Activated T-cell treated with anti-CD3 and anti-CD28 coated beads for 4 hours (primary cell): ENCODE results near the gene TUNAR.

Source experiments
- DNase-seq: peaks from one replicate; pipeline ENCODE4 v3.0.0-alpha.2; 2020

Gene TUNAR

GRCh38 chr14:95876761-95877538, at the start of gene TUNAR:
Gene TUNAR, plus strand, starts transcription at chr14:95876832.
- DNase-seq = no peak

- DNase-seq = no peak
Measured at GRCh38 chr14:95828649-95829265, 47.9 kb upstream of the TUNAR start.

DNA sequence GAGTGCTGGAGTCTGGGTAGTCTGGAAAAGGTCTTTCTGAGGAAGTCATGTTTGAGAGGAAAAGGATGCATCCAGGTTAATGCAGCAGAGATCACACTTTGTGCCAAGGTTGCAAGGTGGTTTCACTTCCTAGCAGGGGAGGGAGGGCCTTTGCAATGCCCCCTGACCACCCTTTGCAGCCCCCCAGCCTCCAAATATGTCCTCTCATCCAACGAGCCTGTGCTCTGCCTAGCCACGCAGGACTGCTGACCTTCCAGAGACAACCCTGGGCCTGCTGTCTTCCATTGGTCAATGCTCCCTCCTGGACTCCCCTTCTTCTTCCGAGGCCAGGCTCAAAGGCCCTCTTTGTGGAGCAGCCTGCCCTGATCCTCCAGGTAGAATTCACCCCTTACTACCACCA, 47.3 kb upstream of the TUNAR start:
- no peak for DNase-seq

- DNase-seq = no peak
Measured at GRCh38 chr14:95830386-95830785, 46.2 kb upstream of the TUNAR start.

DNA sequence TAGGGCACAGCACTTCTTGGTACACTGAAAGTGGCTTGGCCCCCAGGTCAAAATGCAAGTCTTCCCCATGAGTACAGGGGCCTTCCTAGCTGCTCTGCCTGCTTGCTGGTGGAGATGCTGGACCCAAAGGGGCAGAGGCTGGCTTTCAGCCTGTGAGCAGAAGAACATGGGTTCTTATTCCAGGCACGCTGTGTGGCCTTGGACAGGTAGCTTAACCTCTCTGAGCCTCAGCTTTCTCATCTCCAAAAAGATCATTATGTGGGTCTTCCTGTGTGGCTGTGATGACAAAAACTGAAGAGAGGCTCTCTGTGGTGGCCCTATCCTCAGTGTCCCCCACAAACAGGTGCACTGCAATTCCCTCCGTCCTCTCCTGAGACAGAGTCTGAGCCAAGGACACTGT, 45.6 kb upstream of the TUNAR start:
- DNase-seq = no peak

GRCh38 chr14:95831468-95831867, 45.2 kb upstream of the TUNAR start:
- DNase-seq = no peak

- no peak for DNase-seq
Measured at GRCh38 chr14:95832012-95832411, 44.6 kb upstream of the TUNAR start.

DNA sequence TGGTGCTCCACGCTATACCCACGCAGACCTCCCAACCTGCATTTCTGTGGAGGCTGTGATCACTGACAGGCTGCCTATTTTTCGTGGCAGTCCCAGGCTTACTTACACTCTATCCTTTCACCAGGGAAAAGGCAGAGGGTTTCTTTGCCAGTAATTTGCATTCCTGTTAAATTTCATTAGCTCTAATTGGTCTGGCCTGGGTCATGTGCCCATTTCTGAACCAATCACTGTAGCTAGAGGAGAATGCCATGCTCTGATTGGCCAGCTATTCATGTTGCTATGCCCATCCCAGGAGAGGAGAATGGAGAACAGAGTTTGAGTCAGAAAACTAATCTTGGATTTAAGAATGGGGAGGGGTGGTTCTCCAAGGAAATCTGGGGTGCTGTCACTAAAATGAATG, 43.2 kb upstream of the TUNAR start:
- DNase-seq = no peak

DNA sequence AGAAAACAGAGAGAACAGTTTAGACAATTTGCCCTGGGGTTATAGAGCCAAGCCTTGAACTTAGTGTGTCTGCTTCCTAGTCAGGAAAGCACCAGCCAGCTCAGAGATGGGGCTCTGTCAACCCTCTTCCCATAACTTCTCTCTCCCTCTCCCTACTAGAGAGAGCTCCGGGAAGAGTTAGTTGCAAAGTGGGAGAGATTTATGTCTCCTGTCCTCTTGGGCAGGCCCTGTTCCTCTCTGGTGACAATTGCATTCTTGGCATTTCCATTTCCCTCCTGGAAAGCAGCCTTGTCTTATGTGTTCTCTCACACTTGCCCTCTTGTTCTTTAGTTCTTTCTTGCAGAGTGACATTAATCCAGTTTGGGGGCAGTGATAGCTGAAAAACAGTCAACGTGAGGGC, 42.1 kb upstream of the TUNAR start:
- no peak for DNase-seq

- no peak for DNase-seq
Measured at GRCh38 chr14:95835121-95835730, 41.4 kb upstream of the TUNAR start.

DNA sequence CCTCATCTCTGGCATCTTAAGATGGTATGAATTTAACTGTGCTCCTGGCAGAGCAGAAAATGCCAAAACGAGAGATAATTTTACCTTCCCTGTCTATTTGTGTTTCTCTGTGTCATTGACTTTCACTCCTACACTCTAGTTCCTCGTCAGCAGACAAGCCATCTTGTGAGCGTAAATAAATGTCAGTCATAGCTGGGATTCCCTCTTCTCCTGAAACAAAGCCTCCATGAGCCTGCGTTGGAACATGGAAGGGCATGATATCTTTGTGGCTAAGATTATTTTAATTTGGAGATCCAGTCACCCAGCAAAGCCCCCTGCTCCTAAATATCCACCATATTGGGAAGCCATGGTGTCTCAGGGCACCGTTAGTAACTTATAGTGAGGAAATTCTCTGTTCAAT, 37.8 kb upstream of the TUNAR start:
- DNase-seq = no peak

DNA sequence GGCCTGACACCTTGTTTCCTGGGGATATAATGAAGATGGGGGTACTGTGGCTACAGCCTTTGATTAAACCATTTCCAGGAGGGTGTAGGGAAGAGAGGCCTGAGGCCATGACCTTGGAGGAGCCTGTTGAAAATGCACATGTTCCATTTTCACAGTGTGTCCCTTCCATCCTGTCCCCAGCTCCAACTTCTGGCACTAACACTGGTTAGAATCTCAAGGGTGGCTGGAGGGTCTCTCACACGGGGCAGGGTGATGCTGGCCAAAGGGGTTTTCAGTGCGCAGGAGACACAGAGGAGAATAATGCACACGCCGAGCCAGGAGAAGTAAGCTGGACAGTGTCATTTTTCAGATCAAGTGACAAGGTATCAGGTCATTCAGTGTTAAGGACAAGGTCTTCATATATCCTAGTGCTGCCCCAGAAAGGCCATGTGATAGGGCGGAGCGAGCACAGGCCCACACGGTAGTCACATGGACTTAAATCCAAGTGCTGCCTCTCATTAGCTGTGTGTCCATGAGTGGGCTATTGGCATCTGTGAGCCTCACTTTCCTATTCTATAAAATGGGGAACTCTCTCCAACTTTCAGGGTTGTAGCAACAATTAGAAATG, 36.4 kb upstream of the TUNAR start:
- no peak for DNase-seq

DNA sequence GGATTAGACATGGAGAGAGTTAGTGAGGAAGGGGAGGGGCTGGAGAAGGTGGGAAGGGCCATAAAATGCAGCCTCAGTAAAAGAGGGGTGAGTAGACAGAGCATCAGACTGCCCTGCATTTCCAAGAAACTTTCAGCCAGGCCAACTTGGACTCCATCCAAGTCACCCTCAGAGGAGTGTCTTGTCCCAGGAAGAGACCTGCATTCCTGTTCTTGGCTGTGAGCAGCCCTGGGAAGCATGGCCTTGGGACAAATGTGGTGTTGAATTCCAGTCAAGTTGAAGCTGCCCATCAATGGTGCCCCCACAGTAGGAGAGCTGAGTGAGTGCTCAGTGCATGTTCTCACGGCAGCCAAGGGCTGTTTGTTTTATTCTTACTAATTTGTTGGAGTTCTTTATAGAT, 35.0 kb upstream of the TUNAR start:
- DNase-seq = no peak

- DNase-seq = no peak
Measured at GRCh38 chr14:95849761-95850160, 26.9 kb upstream of the TUNAR start.

GRCh38 chr14:95850429-95850828, 26.2 kb upstream of the TUNAR start:
- DNase-seq = no peak

- no peak for DNase-seq
Measured at GRCh38 chr14:95855606-95856005, 21.0 kb upstream of the TUNAR start.

DNA sequence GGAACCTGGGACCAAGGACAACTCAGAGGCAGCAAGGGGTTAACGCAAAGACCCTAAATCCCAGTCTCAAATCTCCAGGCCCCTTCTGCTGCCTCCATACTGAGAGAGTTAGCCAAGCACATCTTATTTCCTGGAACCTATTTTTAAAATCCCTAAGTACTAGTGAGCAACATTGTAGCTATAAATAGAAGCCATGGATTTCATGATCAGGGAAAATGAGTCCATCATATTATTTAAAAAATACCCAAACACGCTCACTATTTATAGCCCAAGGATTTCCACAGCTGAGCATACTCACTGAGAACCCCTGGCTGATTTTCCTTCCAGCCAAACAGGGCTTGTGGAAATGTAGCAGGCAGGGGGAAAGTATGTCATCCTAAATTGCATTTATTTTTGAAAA, 19.4 kb upstream of the TUNAR start:
- DNase-seq = no peak

GRCh38 chr14:95858893-95859292, 17.7 kb upstream of the TUNAR start:
- DNase-seq = no peak

DNA sequence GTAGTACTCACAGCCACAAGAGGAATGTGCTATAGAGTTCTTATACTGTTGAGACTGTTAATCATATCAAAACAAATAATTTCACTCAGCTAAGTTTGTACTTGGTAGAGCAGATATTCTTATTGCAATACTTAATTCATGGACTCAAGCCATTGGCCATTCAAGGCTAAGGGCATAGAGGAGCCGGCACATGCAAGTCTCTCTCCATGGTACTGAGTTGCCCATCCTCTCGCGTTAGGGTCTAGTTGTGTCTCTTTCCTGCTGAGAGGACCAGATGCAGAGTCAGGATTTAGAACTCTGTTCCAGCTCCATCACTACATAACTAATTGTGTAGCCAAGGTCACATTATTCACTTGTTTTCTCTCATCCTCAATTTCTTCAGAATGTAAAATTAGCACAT, 14.4 kb upstream of the TUNAR start:
- no peak for DNase-seq

GRCh38 chr14:95863295-95863694, 13.3 kb upstream of the TUNAR start:
- no peak for DNase-seq

DNA sequence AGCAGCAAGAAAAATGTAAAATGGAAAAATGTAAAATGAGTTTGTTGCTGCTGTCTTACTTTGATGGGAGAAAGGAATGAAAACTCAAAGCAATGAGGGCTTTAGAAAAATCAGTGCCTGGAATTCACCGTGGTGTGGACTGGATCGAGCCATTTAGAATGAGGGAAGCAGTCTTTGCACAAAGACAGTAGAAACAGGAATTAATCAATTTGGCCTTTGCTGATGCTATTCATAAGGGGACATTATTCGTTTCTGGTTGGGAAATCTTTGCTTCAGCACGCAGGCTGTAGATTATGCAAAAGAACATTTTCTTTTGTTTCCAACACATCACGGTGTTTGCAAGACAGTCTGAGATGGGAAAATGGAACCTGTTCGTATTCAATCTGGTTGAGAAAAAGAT, 6.9 kb upstream of the TUNAR start:
- DNase-seq = no peak

DNA sequence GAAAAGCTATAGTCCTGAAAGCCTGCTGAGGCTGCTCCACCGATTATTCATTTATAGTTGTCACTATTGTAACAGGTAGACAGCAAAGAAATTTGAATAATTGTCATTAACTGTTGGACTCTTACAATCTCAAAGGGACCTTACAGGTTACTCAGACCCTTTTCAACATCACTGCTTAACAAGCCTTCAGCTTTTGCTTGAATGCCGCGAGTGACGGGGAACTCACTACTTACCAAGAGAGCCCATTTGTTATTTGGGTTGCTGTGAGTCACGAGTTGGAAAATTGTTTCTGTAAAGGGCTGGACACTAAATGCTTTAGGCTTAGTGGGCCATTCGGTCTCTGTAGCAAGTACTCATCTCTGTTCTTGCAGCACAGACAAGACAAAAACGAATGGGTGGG, 5.9 kb upstream of the TUNAR start:
- DNase-seq = no peak

DNA sequence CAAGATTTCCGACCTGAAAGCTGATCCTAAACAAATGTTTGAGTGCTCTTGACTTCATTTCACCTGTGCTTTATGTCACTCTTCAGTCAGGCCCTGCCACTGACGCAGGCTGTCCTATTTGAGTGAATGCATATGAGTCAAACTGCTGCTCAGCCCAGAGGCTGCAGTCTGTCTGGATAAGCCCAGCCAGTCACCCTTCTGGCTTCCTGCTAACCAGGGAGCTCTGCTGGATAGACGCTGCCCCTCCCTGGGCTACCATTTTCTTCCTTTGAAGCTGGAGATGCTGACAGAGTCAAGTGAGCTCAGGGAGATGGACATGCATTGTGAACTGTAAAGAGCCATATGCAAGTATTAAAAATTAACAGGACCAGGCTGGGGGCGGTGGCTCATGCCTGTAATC, 5.1 kb upstream of the TUNAR start:
- no peak for DNase-seq

- DNase-seq = no peak
Measured at GRCh38 chr14:95872777-95873176, 3.9 kb upstream of the TUNAR start.
